SK-N-SH (cell line): ENCODE results near the gene LRRFIP2.

Source experiments
- CTCF ChIP-seq: fragments of 200-600 bp; sonication (generic); IDR thresholded peaks from 2 replicates; pipeline ENCODE4 v1.6.1; 2017; ENCODE audit warnings: antibody characterized with exemption, mild to moderate bottlenecking, moderate library complexity
- JUND ChIP-seq: IDR thresholded peaks from 2 replicates; pipeline ENCODE4 v1.4.0; 2012
- RCOR1 ChIP-seq: fragments of 150-350 bp; IDR thresholded peaks from 2 replicates; pipeline ENCODE4 v1.6.1; 2017; ENCODE audit warnings: antibody characterized with exemption, low read length
- TF ChIP-seq, protein P1 (sequence below): IDR thresholded peaks from 2 replicates; pipeline ENCODE4 v1.4.0; 2012; ENCODE audit warnings: low read depth

- TF ChIP-seq CTCF = no peak
- TF ChIP-seq JUND = no peak
- TF ChIP-seq, protein P1, sequence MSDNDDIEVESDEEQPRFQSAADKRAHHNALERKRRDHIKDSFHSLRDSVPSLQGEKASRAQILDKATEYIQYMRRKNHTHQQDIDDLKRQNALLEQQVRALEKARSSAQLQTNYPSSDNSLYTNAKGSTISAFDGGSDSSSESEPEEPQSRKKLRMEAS = no peak
- TF ChIP-seq RCOR1 = no peak
Measured at GRCh38 chr3:37050282-37050681, 124.1 kb downstream of the LRRFIP2 start.
